ENCODE data around the gene L3MBTL3. TPM values are rescaled to one million over a fixed set of nuclear protein-coding genes. Genes with fewer than 3 reads are reported as not detected.
"Not testable (repeated sequence)": the region's sequence is repeated elsewhere in the genome, so short reads cannot be mapped to it uniquely, and the experiment has no call there.

The L3MBTL3 gene
- total RNA-seq, 1 donor from 2014 or later: 22.2 TPM

- no peak overlapping the region for H3K4me3 Mint-ChIP-seq (ENCODE audit: unreplicated experiment)
- Histone ChIP-seq H4K20me1 (ENCODE audit: insufficient read depth, low read length) (no peaks in the 10 kb centered on the region), H2AFZ (ENCODE audit: low read depth, low read length) (no peak overlapping the region), H3K27ac (ENCODE audit: low read depth, low read length) (no peak overlapping the region), H3K79me2 (ENCODE audit: insufficient read depth, low read length) (no peaks in the 10 kb centered on the region), H3K9ac (ENCODE audit: low read length) (no peak overlapping the region), H3K27me3 (ENCODE audit: insufficient read depth, low read length) (no peaks in the 10 kb centered on the region), H3K4me2 (ENCODE audit: low read length) (no peak overlapping the region), H3K36me3 (ENCODE audit: insufficient read depth, low read length) (no peaks in the 10 kb centered on the region), H3K4me3 (ENCODE audit: insufficient read depth, low read depth, low read length) (no peak overlapping the region), H3K4me1 (ENCODE audit: insufficient read depth, low read length) (no peaks in the 10 kb centered on the region), H3K9me3 (ENCODE audit: insufficient read depth, low read depth, low read length) (no peaks in the 10 kb centered on the region)
- peak; percentile 34 for DNase-seq (ENCODE audit: low read depth)
- FAIRE-seq: no peak
- H3K4me1 Mint-ChIP-seq (ENCODE audit: low read depth, unreplicated experiment): no peaks in the 10 kb centered on the region
- no peaks in the 10 kb centered on the region for H3K36me3 Mint-ChIP-seq (ENCODE audit: low read depth, unreplicated experiment)
- TF ChIP-seq EZH2 (IDR thresholded peaks at IDR 0.05; ENCODE audit: insufficient read depth, low read length): no peak
- TF ChIP-seq CTCF (IDR thresholded peaks at IDR 0.05; ENCODE audit: insufficient read depth, low read depth, low read length): no peak
- no peaks in the 10 kb centered on the region for H3K27me3 Mint-ChIP-seq (ENCODE audit: low read depth, unreplicated experiment)
- H3K9me3 Mint-ChIP-seq (ENCODE audit: unreplicated experiment): peaks cover 12% of the 10 kb centered on the region
- no peak overlapping the region for H3K27ac Mint-ChIP-seq (ENCODE audit: unreplicated experiment)
Measured at GRCh38 chr6:130167655-130168054, 149.3 kb downstream of the L3MBTL3 start.

DNA sequence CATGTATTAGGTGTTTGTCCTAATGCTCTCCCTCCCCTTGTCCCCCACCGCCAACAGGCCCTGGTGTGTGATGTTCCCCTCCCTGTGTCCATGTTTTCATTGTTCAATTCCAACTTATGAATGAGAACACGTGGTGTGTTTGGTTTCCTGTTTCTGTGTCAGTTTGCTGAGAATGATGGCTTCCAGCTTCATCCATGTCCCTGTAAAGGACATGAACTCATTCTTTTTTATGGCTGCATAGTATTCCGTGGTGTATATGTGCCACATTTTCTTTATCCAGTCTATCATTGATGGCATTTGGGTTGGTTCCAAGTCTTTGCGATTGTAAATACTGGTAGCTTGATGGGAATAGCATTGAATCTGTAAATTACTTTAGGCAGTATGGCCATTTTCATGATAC is 151.8 kb downstream of the L3MBTL3 start:
- not testable (repeated sequence) for H3K36me3 Mint-ChIP-seq (ENCODE audit: low read depth, unreplicated experiment); DNase-seq (ENCODE audit: low read depth); H3K79me2 ChIP-seq (ENCODE audit: insufficient read depth, low read length); H3K4me3 Mint-ChIP-seq (ENCODE audit: unreplicated experiment); H3K27me3 ChIP-seq (ENCODE audit: insufficient read depth, low read length); H3K4me1 Mint-ChIP-seq (ENCODE audit: low read depth, unreplicated experiment); H3K4me2 ChIP-seq (ENCODE audit: low read length); H3K4me3 ChIP-seq (ENCODE audit: insufficient read depth, low read depth, low read length); H2AFZ ChIP-seq (ENCODE audit: low read depth, low read length); H3K9me3 ChIP-seq (ENCODE audit: insufficient read depth, low read depth, low read length); H3K27ac Mint-ChIP-seq (ENCODE audit: unreplicated experiment); H3K27me3 Mint-ChIP-seq (ENCODE audit: low read depth, unreplicated experiment); H4K20me1 ChIP-seq (ENCODE audit: insufficient read depth, low read length); H3K27ac ChIP-seq (ENCODE audit: low read depth, low read length); H3K4me1 ChIP-seq (ENCODE audit: insufficient read depth, low read length); H3K36me3 ChIP-seq (ENCODE audit: insufficient read depth, low read length); H3K9ac ChIP-seq (ENCODE audit: low read length); FAIRE-seq
- H3K9me3 Mint-ChIP-seq (ENCODE audit: unreplicated experiment): peaks cover 14% of the 10 kb centered on the region

DNA sequence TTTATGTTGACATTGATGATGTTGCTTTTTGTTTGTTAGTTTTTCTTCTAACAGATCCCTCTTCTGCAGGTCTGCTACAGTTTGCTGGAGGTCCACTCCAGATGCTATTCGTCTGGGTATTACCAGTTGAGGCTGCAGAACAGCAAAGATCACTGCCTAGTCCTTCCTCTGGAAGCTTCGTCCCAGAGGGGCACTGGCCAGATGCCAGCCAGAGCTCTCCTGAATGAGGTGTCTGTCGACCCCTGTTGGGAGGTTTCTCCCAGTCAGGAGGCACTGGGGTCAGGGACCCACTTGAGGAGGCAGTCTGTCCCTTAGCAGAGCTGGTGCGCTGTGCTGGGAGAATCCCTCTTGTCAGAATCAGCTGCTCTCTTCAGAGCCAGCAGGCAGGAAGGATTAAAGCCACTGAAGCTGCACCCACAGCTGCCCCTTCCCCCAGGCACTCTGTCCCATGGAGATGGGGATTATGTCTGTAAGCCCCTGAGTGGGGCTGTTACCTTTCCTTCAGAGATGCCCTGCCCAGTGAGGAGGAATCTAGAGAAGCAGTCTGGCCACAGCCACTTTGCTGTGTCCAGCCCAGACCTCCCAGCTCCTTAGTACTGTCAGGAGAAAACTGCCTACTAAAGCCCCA is 155.1 kb downstream of the L3MBTL3 start:
- H3K27ac Mint-ChIP-seq (ENCODE audit: unreplicated experiment); H3K4me1 ChIP-seq (ENCODE audit: insufficient read depth, low read length); H2AFZ ChIP-seq (ENCODE audit: low read depth, low read length); H3K9ac ChIP-seq (ENCODE audit: low read length); H3K36me3 Mint-ChIP-seq (ENCODE audit: low read depth, unreplicated experiment); H3K4me1 Mint-ChIP-seq (ENCODE audit: low read depth, unreplicated experiment); H3K27ac ChIP-seq (ENCODE audit: low read depth, low read length); H4K20me1 ChIP-seq (ENCODE audit: insufficient read depth, low read length); DNase-seq (ENCODE audit: low read depth); H3K4me3 Mint-ChIP-seq (ENCODE audit: unreplicated experiment); H3K4me3 ChIP-seq (ENCODE audit: insufficient read depth, low read depth, low read length); H3K27me3 Mint-ChIP-seq (ENCODE audit: low read depth, unreplicated experiment); H3K79me2 ChIP-seq (ENCODE audit: insufficient read depth, low read length); H3K27me3 ChIP-seq (ENCODE audit: insufficient read depth, low read length); H3K36me3 ChIP-seq (ENCODE audit: insufficient read depth, low read length); H3K9me3 ChIP-seq (ENCODE audit: insufficient read depth, low read depth, low read length); FAIRE-seq; H3K4me2 ChIP-seq (ENCODE audit: low read length): not testable (repeated sequence)
- H3K9me3 Mint-ChIP-seq (ENCODE audit: unreplicated experiment): peaks cover 14% of the 10 kb centered on the region

All from astrocyte (in vitro differentiated cells and primary cell).